Esophagus muscularis mucosa (tissue), 4 donors: ENCODE results near the gene ATP1A2. TPM values are rescaled to one million over a fixed set of nuclear protein-coding genes. Genes with fewer than 3 reads are reported as not detected.
A peak's percentile ranks its signal among the peaks of the same experiment; 100 is the strongest.

Experiments used
- DNase-seq: peaks from one replicate; pipeline ENCODE4 v3.0.0-alpha.2; 2017; ENCODE audit errors: extremely low spot score
- H3K27ac ChIP-seq, 4 donors: fragments of 200-600 bp; sonication (generic); replicated peaks in 1 of 4; 1 replicate in 3 of 4; 2 replicates in 1 of 4; pipeline ENCODE4 v1.5.1; 2016 to 2019; ENCODE audit warnings: mild to moderate bottlenecking in 1 of 4
- H3K27me3 ChIP-seq, 4 donors: fragments of 200-600 bp; sonication (generic); one replicate each; pipeline versions ENCODE4 v1.5.1 to v1.6.0; 2016 to 2019
- H3K36me3 ChIP-seq, 4 donors: fragments of 200-600 bp; sonication (generic); one replicate each; pipeline ENCODE4 v1.5.1; 2016 to 2019
- H3K4me1 ChIP-seq, 4 donors: fragments of 200-600 bp; sonication (generic); one replicate each; pipeline ENCODE4 v1.5.1; 2016 to 2019
- H3K4me3 ChIP-seq, 4 donors: fragments of 200-600 bp; sonication (generic); 1 replicate in 2 of 4; 2 replicates in 2 of 4; pipeline ENCODE4 v1.5.1; 2016 to 2019; ENCODE audit warnings: mild to moderate bottlenecking in 4 of 4, moderate library complexity in 1 of 4
- H3K9me3 ChIP-seq, 4 donors: fragments of 200-600 bp; sonication (generic); 1 replicate in 3 of 4; 2 replicates in 1 of 4; pipeline ENCODE4 v1.5.1; 2016 to 2019
- EP300 ChIP-seq: sonication (generic); formaldehyde crosslinking; IDR thresholded peaks from one replicate; pipeline ENCODE4 v1.6.1; 2017; ENCODE audit warnings: antibody characterized with exemption
- POLR2A ChIP-seq: fragments of 450-650 bp; IDR thresholded peaks from one replicate; pipeline ENCODE4 v1.6.1; 2017; ENCODE audit warnings: antibody characterized with exemption, moderate library complexity, mild to moderate bottlenecking, low read depth
- POLR2AphosphoS5 ChIP-seq, 2 donors: sonication (generic); formaldehyde crosslinking; IDR thresholded peaks; one replicate each; pipeline ENCODE4 v1.6.1; 2017; ENCODE audit warnings: antibody characterized with exemption in 2 of 2
- WGBS: methylation state at CpG from one replicate; pipeline ENCODE4 v1.1.5; 2018; 5-methylcytosine and 5-hydroxymethylcytosine counted together
- intact Hi-C: fragments of 100-400 bp; cut with DNase I; formaldehyde crosslinking; loops from one replicate; pipeline ENCODE4 v1.15.1; 2023
- total RNA-seq, 4 donors: library from RNA; depleted of rRNA; stranded (reverse); fragments of >200 nt; gene quantifications; one replicate each; pipeline versions ENCODE4 v1.1.0 to v1.2.1, GENCODE V29; 2016
- TF ChIP-seq, protein P1 (sequence below), 3 experiments: fragments of 200-600 bp in 2 of 3; fragments of 450-650 bp in 1 of 3; sonication (generic) in 2 of 3; IDR thresholded peaks; one replicate each; pipeline ENCODE4 v1.5.1; 2017 to 2019; ENCODE audit warnings: antibody characterized with exemption in 3 of 3, mild to moderate bottlenecking in 2 of 3, moderate library complexity in 1 of 3

Gene ATP1A2
- total RNA-seq, 4 donors from 2014 or later, result 101 to 214 (median 130) TPM

- DNase-seq, result no peak
- WGBS, result 81% methylated on average over 8 of the region's 9 CpGs
- no peak overlapping the region for H3K4me3 ChIP-seq
- H3K4me1 ChIP-seq, result peaks cover 32 to 80% (median 54%) of the 10 kb centered on the region in 4 donors
- no peaks in the 10 kb centered on the region for H3K9me3 ChIP-seq
- peak overlapping the region; percentile 83 to 87 (median 85) for H3K27ac ChIP-seq
- intact Hi-C loops, result no loop called here
- peaks cover 32 to 76% (median 65%) of the 10 kb centered on the region in 4 donors for H3K36me3 ChIP-seq
- TF ChIP-seq POLR2AphosphoS5 (IDR thresholded peaks at IDR 0.05) (no peak), POLR2A (no peak), EP300 (no peak)
- TF ChIP-seq, protein P1, sequence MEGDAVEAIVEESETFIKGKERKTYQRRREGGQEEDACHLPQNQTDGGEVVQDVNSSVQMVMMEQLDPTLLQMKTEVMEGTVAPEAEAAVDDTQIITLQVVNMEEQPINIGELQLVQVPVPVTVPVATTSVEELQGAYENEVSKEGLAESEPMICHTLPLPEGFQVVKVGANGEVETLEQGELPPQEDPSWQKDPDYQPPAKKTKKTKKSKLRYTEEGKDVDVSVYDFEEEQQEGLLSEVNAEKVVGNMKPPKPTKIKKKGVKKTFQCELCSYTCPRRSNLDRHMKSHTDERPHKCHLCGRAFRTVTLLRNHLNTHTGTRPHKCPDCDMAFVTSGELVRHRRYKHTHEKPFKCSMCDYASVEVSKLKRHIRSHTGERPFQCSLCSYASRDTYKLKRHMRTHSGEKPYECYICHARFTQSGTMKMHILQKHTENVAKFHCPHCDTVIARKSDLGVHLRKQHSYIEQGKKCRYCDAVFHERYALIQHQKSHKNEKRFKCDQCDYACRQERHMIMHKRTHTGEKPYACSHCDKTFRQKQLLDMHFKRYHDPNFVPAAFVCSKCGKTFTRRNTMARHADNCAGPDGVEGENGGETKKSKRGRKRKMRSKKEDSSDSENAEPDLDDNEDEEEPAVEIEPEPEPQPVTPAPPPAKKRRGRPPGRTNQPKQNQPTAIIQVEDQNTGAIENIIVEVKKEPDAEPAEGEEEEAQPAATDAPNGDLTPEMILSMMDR (IDR thresholded peaks at IDR 0.05), result no peak
- H3K27me3 ChIP-seq, result no peaks in the 10 kb centered on the region
Measured at GRCh38 chr1:160133990-160134770, 18.6 kb downstream of the ATP1A2 start.

GRCh38 chr1:160134791-160135572 lies 19.4 kb downstream of the ATP1A2 start:
- no peak overlapping the region for H3K4me3 ChIP-seq
- H3K27ac ChIP-seq, result peak overlapping the region; percentile 83 to 87 (median 85)

DNA sequence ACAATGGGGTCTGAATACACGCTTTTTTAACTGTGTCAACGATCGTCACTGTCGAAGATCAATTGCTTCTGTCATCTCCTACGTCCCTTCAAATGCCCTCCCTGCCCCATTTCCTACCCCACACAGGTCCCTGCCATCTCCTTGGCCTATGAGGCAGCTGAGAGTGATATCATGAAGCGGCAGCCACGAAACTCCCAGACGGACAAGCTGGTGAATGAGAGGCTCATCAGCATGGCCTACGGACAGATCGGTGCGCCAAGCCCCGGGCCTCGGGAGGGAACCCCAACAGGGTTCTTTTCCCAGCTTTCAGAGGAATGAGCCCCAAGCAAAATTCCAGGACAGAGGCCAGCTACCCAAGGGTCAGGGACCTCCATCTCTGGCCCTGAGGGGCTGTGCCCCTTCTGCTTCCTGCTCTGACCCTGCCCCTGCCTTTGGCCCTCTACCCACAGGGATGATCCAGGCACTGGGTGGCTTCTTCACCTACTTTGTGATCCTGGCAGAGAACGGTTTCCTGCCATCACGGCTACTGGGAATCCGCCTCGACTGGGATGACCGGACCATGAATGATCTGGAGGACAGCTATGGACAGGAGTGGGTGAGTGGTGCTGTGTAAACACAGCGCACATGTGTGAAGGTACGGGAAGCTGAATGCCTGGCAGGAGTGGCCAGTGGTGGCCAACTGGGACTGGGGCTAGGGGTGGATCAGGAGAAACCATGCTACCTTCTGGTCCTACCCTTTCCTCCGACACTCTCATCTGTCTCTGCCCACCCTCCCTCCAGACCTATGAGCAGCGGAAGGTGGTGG lies 20.8 kb downstream of the ATP1A2 start:
- intact Hi-C loops, result no loop called here
- WGBS, result 85% methylated on average over 20 of the region's 22 CpGs
- Histone ChIP-seq H3K36me3 (peaks cover 24 to 76% (median 65%) of the 10 kb centered on the region in 4 donors), H3K9me3 (no peaks in the 10 kb centered on the region), H3K4me3 (no peak overlapping the region), H3K4me1 (peaks cover 13 to 58% (median 35%) of the 10 kb centered on the region in 4 donors), H3K27ac (peak overlapping the region; percentile 72 to 87 (median 84)), H3K27me3 (no peaks in the 10 kb centered on the region)
- DNase-seq, result no peak
- TF ChIP-seq POLR2AphosphoS5 (IDR thresholded peaks at IDR 0.05), result no peak
- TF ChIP-seq, protein P1 (IDR thresholded peaks at IDR 0.05), result no peak
- no peak for TF ChIP-seq EP300
- TF ChIP-seq POLR2A, result no peak

More at GRCh38 chr1:160134791-160135572, 19.4 kb downstream of the ATP1A2 start:
- Histone ChIP-seq H3K27me3 (no peaks in the 10 kb centered on the region), H3K9me3 (no peaks in the 10 kb centered on the region), H3K4me1 (peaks cover 26 to 72% (median 48%) of the 10 kb centered on the region in 4 donors), H3K36me3 (peaks cover 29 to 76% (median 65%) of the 10 kb centered on the region in 4 donors)
- WGBS, result 82% methylated on average over 20 of the region's 20 CpGs
- no peak for DNase-seq
- intact Hi-C loops, result no loop called here
- TF ChIP-seq EP300 (no peak), POLR2AphosphoS5 (IDR thresholded peaks at IDR 0.05) (no peak), POLR2A (no peak)
- TF ChIP-seq, protein P1 (IDR thresholded peaks at IDR 0.05), result no peak

DNA sequence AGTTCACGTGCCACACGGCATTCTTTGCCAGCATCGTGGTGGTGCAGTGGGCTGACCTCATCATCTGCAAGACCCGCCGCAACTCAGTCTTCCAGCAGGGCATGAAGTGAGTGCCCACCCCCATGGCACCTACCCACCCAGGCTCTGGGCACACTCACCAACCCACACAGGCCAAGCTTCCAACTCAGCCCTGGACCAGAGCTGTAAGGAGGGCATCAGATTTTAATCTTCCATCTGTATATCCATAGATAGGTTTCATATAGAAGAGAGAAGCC lies 21.3 kb downstream of the ATP1A2 start:
- Histone ChIP-seq H3K4me3 (no peak overlapping the region), H3K36me3 (peaks cover 24 to 81% (median 68%) of the 10 kb centered on the region in 4 donors), H3K27ac (peak overlapping the region; percentile 72 to 87 (median 84)), H3K27me3 (no peaks in the 10 kb centered on the region), H3K9me3 (no peaks in the 10 kb centered on the region), H3K4me1 (peaks cover 7 to 53% (median 29%) of the 10 kb centered on the region in 4 donors)
- DNase-seq, result no peak
- WGBS, result 79% methylated on average over 2 of the region's 5 CpGs
- TF ChIP-seq, protein P1 (IDR thresholded peaks at IDR 0.05), result no peak
- TF ChIP-seq EP300, result no peak
- no peak for TF ChIP-seq POLR2A
- intact Hi-C loops, result no loop called here
